Spleen (tissue), 11 donors: ENCODE results near the gene APOA4. TPM values are rescaled to one million over a fixed set of nuclear protein-coding genes. Genes with fewer than 3 reads are reported as not detected.

ENCODE experiments used
- DNase-seq: peaks from one replicate; pipeline ENCODE4 v3.0.0-alpha.2; 2020
- H3K27ac ChIP-seq, 8 donors: fragments of 200-600 bp; sonication (generic) in 7 of 8; 1 replicate in 4 of 8; 2 replicates in 4 of 8; pipeline versions ENCODE4 v1.5.0 to v1.8.0; 2016 to 2021; ENCODE audit warnings: inconsistent platforms in 4 of 8, mild to moderate bottlenecking in 4 of 8, moderate library complexity in 1 of 8
- H3K27me3 ChIP-seq, 7 donors: fragments of 200-600 bp; sonication (generic) in 6 of 7; replicated peaks in 1 of 7; 1 replicate in 4 of 7; 2 replicates in 3 of 7; pipeline versions ENCODE4 v1.5.0 to v1.8.0; 2016 to 2021; ENCODE audit warnings: inconsistent platforms in 3 of 7, mild to moderate bottlenecking in 1 of 7
- H3K36me3 ChIP-seq, 6 donors: fragments of 200-600 bp; sonication (generic) in 5 of 6; 1 replicate in 4 of 6; 2 replicates in 2 of 6; pipeline versions ENCODE4 v1.5.0 to v1.8.0; 2016 to 2021; ENCODE audit warnings: inconsistent platforms in 2 of 6
- H3K4me1 ChIP-seq, 6 donors: fragments of 200-600 bp; sonication (generic) in 5 of 6; 1 replicate in 3 of 6; 2 replicates in 3 of 6; pipeline versions ENCODE4 v1.5.0 to v1.8.0; 2016 to 2021; ENCODE audit warnings: inconsistent platforms in 3 of 6
- H3K4me3 ChIP-seq, 8 donors: fragments of 200-600 bp; sonication (generic) in 7 of 8; 1 replicate in 4 of 8; 2 replicates in 4 of 8; pipeline versions ENCODE4 v1.5.0 to v1.8.0; 2016 to 2021; ENCODE audit warnings: inconsistent platforms in 4 of 8, mild to moderate bottlenecking in 4 of 8, moderate library complexity in 2 of 8
- H3K9me3 ChIP-seq, 8 donors: fragments of 200-600 bp; sonication (generic) in 7 of 8; 1 replicate in 4 of 8; 2 replicates in 4 of 8; pipeline versions ENCODE4 v1.5.0 to v1.8.0; 2016 to 2021; ENCODE audit warnings: inconsistent platforms in 4 of 8
- POLR2A ChIP-seq, 3 donors: fragments of 450-650 bp; IDR thresholded peaks; one replicate each; pipeline ENCODE4 v1.5.1; 2017; ENCODE audit warnings: antibody characterized with exemption in 3 of 3, mild to moderate bottlenecking in 1 of 3
- POLR2AphosphoS5 ChIP-seq, 3 donors: sonication (generic); formaldehyde crosslinking; IDR thresholded peaks; one replicate each; pipeline ENCODE4 v1.5.1; 2017; ENCODE audit warnings: antibody characterized with exemption in 3 of 3
- WGBS, 5 donors: extraction: QIAGEN DNeasy Blood & Tissue Kit in 3 of 5; methylation state at CpG; one replicate each; pipeline versions ENCODE4 v1.1.5 to v1.1.7; 2013 to 2018; 5-methylcytosine and 5-hydroxymethylcytosine counted together
- intact Hi-C: fragments of 100-400 bp; cut with DNase I; formaldehyde crosslinking; loops from one replicate; pipeline ENCODE4 v1.15.0; 2023; ENCODE audit warnings: low total_unique reads
- polyA plus RNA-seq, 3 donors: library from polyadenylated mRNA; stranded (reverse); fragments of 200-250 nt; gene quantifications; one replicate each; pipeline ENCODE4 v1.2.1, GENCODE V29; 2013
- total RNA-seq, 7 donors: library from RNA; depleted of rRNA in 3 of 7; stranded (reverse); fragments of >200 nt in 3 of 7; fragmentation: NEBNext Ultra II Directional in 4 of 7; extraction: Animal tissue kit (Norgen Biotek cat#: 25700) in 4 of 7; gene quantifications; one replicate each; pipeline versions ENCODE4 v1.1.0 to v1.2.1, GENCODE V29; 2016 to 2021
- TF ChIP-seq, protein P1 (sequence below), 11 experiments: fragments of 200-600 bp in 7 of 11; fragments of 450-650 bp in 4 of 11; sonication (generic) in 4 of 11; IDR thresholded peaks in 8 of 11; conservative IDR thresholded peaks in 3 of 11; 1 replicate in 7 of 11; 2 replicates in 4 of 11; pipeline versions ENCODE4 v1.4.0 to v1.8.0; 2016 to 2021; ENCODE audit warnings: antibody characterized with exemption in 11 of 11, inconsistent platforms in 4 of 11, mild to moderate bottlenecking in 1 of 11
- donor health status: healthy with polysubstance abuse.
- donor health status: DM: no; HTN: no; CAD: no; lungs with moderate emphysema.
- donor health status: DM: no; HTN: no; CAD: no.
- donor health status: Bipolar disorder and iron deficiency.
- donor health status: healthy.
- donor health status: DM: no; HTN: no; CAD: no.
- donor health status: DM: yes; HTN: yes; CAD: no.

The APOA4 gene
- total and polyA plus RNA-seq, 10 donors, result 0.05 to 0.16 TPM; not detected in 8

DNA sequence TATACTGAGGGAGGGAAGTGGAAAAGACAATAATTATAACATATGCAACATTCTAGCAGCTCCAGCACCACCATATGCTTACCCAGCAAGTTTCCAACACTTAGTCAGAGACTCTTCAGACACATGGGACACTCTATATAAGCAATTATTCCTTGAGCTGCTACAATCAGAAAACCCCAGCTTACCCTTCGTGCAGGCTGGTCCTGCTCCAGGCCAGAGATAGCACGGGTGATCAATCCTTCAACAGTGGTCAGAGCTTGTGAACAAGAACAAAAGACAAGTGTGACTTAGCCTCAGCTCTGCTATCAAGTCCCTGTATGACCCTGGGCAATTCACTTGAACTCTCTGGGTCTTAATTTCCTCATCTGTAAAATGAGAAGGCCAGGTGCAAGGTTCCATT is 36.8 kb downstream of the APOA4 start:
- H3K36me3 ChIP-seq, result peaks cover 0 to 55% (median 49%) of the 10 kb centered on the region in 6 donors
- WGBS, 5 donors, result 74 to 98% (median 89%) methylated on average over 2 of the region's 2 CpGs
- H3K9me3 ChIP-seq, result no peaks in the 10 kb centered on the region
- peaks cover 14 to 44% (median 30%) of the 10 kb centered on the region in 6 donors for H3K4me1 ChIP-seq
- no peak overlapping the region for H3K27ac ChIP-seq
- peaks cover 0 to 13% (median 0%) of the 10 kb centered on the region in 7 donors for H3K27me3 ChIP-seq
- intact Hi-C loops, result no loop called here
- peak overlapping the region in 1 of 8 donors; percentile 97 for H3K4me3 ChIP-seq
- no peak for TF ChIP-seq POLR2AphosphoS5 (IDR thresholded peaks at IDR 0.05)
- no peak for TF ChIP-seq POLR2A (IDR thresholded peaks at IDR 0.05)
- TF ChIP-seq, protein P1, sequence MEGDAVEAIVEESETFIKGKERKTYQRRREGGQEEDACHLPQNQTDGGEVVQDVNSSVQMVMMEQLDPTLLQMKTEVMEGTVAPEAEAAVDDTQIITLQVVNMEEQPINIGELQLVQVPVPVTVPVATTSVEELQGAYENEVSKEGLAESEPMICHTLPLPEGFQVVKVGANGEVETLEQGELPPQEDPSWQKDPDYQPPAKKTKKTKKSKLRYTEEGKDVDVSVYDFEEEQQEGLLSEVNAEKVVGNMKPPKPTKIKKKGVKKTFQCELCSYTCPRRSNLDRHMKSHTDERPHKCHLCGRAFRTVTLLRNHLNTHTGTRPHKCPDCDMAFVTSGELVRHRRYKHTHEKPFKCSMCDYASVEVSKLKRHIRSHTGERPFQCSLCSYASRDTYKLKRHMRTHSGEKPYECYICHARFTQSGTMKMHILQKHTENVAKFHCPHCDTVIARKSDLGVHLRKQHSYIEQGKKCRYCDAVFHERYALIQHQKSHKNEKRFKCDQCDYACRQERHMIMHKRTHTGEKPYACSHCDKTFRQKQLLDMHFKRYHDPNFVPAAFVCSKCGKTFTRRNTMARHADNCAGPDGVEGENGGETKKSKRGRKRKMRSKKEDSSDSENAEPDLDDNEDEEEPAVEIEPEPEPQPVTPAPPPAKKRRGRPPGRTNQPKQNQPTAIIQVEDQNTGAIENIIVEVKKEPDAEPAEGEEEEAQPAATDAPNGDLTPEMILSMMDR (IDR thresholded peaks at IDR 0.05 in 8 of 11, conservative IDR thresholded peaks at IDR 0.05 in 3 of 11), result no peak
- DNase-seq, result no peak

DNA sequence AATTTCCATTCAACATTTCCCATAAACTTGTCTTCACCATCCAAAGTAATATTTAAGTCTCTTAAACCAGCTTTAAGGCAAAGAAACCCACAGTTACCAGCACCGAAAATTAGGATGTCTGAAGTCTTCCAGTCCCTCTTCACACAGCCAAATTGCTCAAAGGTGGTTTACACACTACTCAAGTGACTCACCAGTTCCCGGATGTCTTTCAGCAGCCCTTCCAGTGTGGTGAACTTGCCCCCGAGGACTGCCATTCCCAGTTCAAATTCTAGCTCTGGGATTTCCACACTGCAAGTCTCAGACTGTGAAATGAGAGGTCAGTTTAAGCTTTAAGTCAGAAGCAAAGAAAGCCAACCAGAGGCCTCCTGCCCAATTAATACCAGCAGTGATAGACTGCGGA is 40.4 kb downstream of the APOA4 start:
- Histone ChIP-seq H3K27ac (no peak overlapping the region), H3K27me3 (no peaks in the 10 kb centered on the region), H3K4me3 (no peak overlapping the region), H3K36me3 (peaks cover 0 to 90% (median 83%) of the 10 kb centered on the region in 6 donors), H3K9me3 (no peaks in the 10 kb centered on the region), H3K4me1 (peaks cover 8 to 25% (median 16%) of the 10 kb centered on the region in 6 donors)
- DNase-seq, result no peak
- WGBS, 5 donors, result 69 to 88% (median 77%) methylated on average over 4 of the region's 4 CpGs
- intact Hi-C loops, result no loop called here
- TF ChIP-seq POLR2A (IDR thresholded peaks at IDR 0.05) (no peak), POLR2AphosphoS5 (IDR thresholded peaks at IDR 0.05) (no peak)
- TF ChIP-seq, protein P1 (IDR thresholded peaks at IDR 0.05 in 8 of 11, conservative IDR thresholded peaks at IDR 0.05 in 3 of 11), result no peak

DNA sequence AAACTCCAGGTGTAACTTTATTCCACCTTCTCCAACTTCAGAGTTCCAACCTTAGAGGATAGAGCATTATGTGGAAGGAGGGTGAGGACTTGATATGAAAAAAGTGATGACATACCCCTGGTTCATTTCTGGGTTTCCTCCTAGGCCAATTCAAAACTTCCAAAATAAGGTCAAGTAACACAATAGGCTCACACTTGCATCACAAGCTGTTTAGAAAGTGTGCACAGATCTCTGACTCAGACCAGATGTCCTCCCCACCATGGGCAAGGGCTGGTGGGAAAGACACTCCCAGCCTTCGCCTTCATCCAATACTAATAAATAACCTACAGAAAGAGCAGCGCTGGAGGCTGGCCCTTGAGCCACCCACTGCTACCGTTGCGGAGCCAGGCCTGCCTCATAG is 44.5 kb downstream of the APOA4 start:
- H3K27ac ChIP-seq, result no peak overlapping the region
- H3K4me3 ChIP-seq, result no peak overlapping the region
- 95 to 100% (median 99%) methylated on average over 4 of the region's 4 CpGs for WGBS, 5 donors
- peaks cover 4 to 13% (median 8%) of the 10 kb centered on the region in 6 donors for H3K4me1 ChIP-seq
- no peaks in the 10 kb centered on the region for H3K9me3 ChIP-seq
- H3K27me3 ChIP-seq, result no peaks in the 10 kb centered on the region
- peaks cover 0 to 81% (median 68%) of the 10 kb centered on the region in 6 donors for H3K36me3 ChIP-seq
- intact Hi-C loops, result no loop called here
- TF ChIP-seq POLR2A (IDR thresholded peaks at IDR 0.05) (no peak), POLR2AphosphoS5 (IDR thresholded peaks at IDR 0.05) (no peak)
- TF ChIP-seq, protein P1 (IDR thresholded peaks at IDR 0.05 in 8 of 11, conservative IDR thresholded peaks at IDR 0.05 in 3 of 11), result no peak
- DNase-seq, result no peak

GRCh38 chr11:116777056-116777455 is 46.0 kb downstream of the APOA4 start:
- no peak for TF ChIP-seq POLR2A (IDR thresholded peaks at IDR 0.05)
- TF ChIP-seq, protein P1 (IDR thresholded peaks at IDR 0.05 in 8 of 11, conservative IDR thresholded peaks at IDR 0.05 in 3 of 11), result no peak
- no peak for TF ChIP-seq POLR2AphosphoS5 (IDR thresholded peaks at IDR 0.05)
- peaks cover 0 to 66% (median 53%) of the 10 kb centered on the region in 6 donors for H3K36me3 ChIP-seq
- 77 to 87% (median 83%) methylated on average over 7 of the region's 7 CpGs for WGBS, 5 donors
- no peak overlapping the region for H3K27ac ChIP-seq
- intact Hi-C loops, result no loop called here
- H3K4me3 ChIP-seq, result no peak overlapping the region
- H3K4me1 ChIP-seq, result peaks cover 4 to 20% (median 14%) of the 10 kb centered on the region in 6 donors
- H3K27me3 ChIP-seq, result no peaks in the 10 kb centered on the region
- no peak for DNase-seq
- no peaks in the 10 kb centered on the region for H3K9me3 ChIP-seq
